Limb (tissue), 2 donors: ENCODE measurements around the gene TNFRSF4.
A peak's percentile ranks its signal among the peaks of the same experiment; 100 is the strongest.

ENCODE experiments used
- DNase-seq, 2 donors: peaks; one replicate each; pipeline ENCODE4 v3.0.0-alpha.2; 2016; ENCODE audit errors: extremely low spot score in 2 of 2

Gene TNFRSF4

DNA sequence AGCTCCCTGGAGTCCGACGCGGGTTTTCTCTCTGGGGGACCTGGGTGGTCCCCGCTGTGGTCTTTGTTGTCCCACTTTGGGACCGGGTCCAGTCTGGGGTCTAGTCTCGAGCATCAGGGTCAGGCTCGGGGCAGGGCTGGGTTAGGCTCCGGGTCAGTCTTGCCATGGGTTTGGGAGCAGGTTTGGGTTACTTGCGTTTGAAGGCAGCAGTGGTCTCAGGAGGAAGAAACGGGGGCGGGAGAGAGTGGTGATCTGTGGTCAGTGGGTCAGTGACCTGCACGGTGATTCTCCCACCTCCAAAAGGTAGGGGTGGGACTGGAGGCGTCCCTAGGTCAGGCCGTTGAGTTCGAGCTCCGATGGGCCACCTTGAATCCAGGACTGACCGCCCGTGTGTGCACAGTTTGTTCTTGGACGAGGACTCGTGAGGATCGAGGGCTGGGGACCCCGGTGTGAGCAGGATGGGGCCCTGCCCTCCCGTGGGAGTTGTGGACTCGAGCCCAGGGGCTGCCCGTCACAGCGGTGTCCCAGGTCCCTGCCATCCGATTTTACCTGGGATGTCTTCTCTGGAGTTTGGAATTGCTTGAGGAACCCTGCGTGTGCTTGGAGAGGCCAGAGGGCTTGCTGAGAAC lies 20.3 kb upstream of the TNFRSF4 start:
- DNase-seq: no peak

DNA sequence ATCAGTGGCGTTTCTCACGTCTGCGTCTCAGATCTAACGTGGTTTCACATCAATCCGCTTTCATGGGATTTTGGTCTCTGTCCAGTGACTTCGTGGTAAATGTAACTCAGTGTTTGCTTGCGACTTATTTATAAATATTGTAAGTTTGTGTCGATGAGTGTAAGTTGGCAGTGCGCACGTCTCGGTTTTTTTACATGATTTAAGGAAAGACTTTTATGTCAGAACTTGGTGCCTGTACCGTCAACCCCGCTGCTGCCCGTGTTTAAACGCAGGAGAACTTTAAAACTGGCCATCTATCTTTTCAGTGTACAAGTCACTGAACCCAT lies 19.6 kb upstream of the TNFRSF4 start:
- no peak for DNase-seq

GRCh38 chr1:1232796-1233566 lies 19.0 kb upstream of the TNFRSF4 start:
- DNase-seq: no peak

DNA sequence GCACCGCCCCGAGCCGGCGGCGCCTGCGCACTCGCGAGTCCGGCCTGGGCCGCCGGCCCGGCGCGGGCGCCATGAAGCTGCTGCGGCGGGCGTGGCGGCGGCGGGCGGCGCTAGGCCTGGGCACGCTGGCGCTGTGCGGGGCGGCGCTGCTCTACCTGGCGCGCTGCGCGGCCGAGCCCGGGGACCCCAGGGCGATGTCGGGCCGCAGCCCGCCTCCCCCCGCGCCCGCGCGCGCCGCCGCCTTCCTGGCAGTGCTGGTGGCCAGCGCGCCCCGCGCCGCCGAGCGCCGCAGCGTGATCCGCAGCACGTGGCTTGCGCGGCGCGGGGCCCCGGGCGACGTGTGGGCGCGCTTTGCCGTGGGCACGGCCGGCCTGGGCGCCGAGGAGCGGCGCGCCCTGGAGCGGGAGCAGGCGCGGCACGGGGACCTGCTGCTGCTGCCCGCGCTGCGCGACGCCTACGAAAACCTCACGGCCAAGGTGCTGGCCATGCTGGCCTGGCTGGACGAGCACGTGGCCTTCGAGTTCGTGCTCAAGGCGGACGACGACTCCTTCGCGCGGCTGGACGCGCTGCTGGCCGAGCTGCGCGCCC lies 18.3 kb upstream of the TNFRSF4 start, which contains the start of gene B3GALT6:
Gene B3GALT6 (plus strand): TSS at position 30 of the 588 bp plus-strand sequence. CDS start 42 bp downstream, at position 72.
- DNase-seq: no peak

DNA sequence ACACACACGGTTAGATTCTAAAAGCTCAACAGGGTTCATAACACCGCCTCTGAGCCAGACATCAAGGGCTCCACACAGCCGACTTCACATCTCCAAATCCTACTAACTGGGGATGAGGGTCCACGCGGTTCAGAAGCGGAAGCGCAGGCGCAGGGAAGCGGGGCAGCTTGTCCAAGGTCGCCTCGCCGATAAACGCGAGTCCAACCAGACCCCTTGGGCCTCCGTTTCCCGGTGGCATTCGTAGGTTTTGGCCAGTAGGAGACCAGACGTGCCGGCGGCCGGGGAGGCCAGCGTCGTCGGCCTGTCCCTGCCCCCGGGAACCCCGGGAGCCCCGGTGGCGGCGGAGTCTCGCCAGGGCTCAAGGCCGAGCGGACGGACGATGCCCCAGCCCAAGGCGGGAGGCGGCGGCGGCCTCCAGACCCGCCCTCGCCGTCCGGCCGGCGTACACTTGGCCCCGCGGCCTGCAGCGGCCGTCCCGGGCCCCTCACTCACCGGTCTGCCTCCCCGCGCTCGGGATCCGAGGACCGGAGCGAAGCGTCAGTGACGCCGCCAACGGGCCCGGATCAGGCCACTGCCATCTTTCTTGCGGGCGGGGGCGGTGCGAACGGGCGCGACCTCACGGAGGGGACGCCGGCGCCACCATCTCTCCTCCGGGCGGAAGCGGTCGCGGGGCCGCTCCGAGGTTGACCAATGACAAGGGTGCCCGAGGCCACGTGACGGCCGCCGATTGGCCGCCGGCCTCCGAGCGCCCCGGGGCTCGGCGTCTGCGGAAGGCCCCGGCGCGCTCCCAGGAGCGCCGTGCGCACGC lies 17.7 kb upstream of the TNFRSF4 start, which contains the start of gene SDF4:
Gene SDF4 (minus strand): TSS at position 602 of the 808 bp plus-strand sequence. CDS start 3,229 bp downstream, outside the sequence.
- DNase-seq: peak; percentile 97 to 98

GRCh38 chr1:1230656-1231399 lies 16.9 kb upstream of the TNFRSF4 start:
- no peak for DNase-seq

DNA sequence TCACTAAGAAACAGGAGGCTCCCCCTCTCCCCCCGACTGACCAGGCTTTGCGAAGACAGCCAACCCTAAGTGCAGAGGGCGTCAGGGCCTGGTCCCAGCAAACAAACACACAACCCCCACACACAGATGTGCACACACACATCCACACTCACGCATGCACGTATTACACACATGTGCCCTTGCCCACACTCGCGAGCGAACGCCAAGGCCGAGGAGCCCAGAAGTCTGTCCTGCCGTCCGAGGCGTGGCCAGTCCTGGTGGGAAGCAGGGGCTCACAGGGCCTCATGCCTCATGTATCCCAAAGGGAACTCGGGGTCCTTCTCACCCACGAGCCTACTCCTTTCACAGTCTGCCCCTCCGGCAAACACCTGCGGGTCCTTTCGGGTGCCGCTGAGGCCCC lies 15.8 kb upstream of the TNFRSF4 start:
- no peak for DNase-seq

GRCh38 chr1:1228596-1229321 lies 14.8 kb upstream of the TNFRSF4 start:
- no peak for DNase-seq

- no peak for DNase-seq
Observed at GRCh38 chr1:1228187-1228586, 14.2 kb upstream of the TNFRSF4 start.

DNA sequence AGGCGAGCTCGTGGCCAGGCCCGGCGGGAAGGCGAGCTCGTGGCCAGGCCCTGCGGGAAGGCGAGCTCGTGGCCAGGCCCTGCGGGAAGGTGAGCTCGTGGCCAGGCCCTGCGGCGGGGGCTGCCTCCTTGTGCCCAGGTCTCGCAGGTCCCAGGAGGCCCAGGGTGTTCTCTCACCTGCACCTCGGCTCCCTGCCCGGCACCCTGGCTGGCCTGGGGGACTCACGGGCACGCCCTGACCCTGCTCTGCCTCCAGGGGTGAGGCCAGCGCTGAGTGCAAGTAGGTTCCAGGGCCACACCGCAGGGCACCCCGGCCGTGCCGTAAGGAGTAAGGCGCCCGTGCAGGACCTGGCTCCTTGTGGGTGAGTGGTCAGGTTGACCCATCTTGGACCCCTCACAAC lies 13.4 kb upstream of the TNFRSF4 start:
- no peak for DNase-seq

GRCh38 chr1:1226566-1227362 lies 12.8 kb upstream of the TNFRSF4 start:
- DNase-seq: no peak

GRCh38 chr1:1225913-1226312 lies 12.0 kb upstream of the TNFRSF4 start:
- DNase-seq: no peak

GRCh38 chr1:1225238-1225845 lies 11.4 kb upstream of the TNFRSF4 start:
- DNase-seq: no peak

DNA sequence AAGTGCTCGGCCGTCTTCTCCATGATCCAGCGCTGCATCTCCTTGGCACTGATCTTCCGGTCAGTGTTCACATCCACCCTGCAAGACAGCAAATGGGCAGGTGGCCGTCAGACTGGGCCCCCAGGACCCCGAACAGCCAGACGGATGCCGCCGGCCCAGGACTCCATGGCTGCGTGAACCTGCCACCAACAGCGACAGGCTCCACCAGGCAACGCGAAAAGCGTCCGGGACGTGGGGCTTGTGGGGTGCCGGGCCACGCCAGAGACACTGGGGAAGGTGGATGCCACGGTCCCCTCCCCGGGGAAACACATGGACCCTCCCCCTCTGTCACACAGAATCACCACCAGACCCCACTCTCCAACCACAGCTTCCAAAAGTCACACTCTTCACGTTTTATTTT lies 9.9 kb upstream of the TNFRSF4 start:
- DNase-seq: no peak

DNA sequence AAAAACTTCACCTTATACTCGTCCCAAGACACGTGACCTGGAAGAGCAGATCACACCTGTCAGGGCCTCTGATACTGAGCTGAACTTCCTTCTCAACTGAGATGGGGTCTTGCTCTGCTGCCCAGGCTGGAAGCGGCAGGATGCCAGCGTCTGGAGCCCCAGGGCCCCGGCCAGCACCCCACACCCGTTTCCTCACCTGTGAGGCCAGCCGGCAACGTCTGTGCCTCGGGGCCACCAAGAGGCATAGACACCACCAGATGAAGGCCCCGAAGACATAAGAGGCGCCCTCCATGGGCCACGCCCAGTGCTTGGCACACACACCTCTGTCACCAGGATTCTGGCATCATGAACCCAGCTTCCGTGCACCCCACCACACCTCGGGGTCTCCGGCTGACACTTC lies 9.4 kb upstream of the TNFRSF4 start:
- no peak for DNase-seq

GRCh38 chr1:1222575-1223225 lies 8.7 kb upstream of the TNFRSF4 start:
- DNase-seq: no peak

- DNase-seq: no peak
Observed at GRCh38 chr1:1221887-1222574, 8.1 kb upstream of the TNFRSF4 start.

- DNase-seq: no peak
Observed at GRCh38 chr1:1220197-1220596, 6.2 kb upstream of the TNFRSF4 start.
